CD14-positive monocyte (primary cell): ENCODE results near the gene SMYD3. TPM values are rescaled to one million over a fixed set of nuclear protein-coding genes. Genes with fewer than 3 reads are reported as not detected.

Experiments used
- DNase-seq, 3 donors: peaks; one replicate each; pipeline ENCODE4 v3.0.0-alpha.2; 2011 to 2022
- H2AFZ ChIP-seq: 2 replicates; pipeline ENCODE4 v1.6.0; 2012; ENCODE audit warnings: mild to moderate bottlenecking, low read depth, low read length, inconsistent platforms; ENCODE audit not compliant: insufficient read depth, poor library complexity, severe bottlenecking
- H3K27ac ChIP-seq, 2 donors: 1 replicate in 1 of 2; 2 replicates in 1 of 2; pipeline ENCODE4 v1.5.1; 2012 to 2013; ENCODE audit warnings: low read length in 2 of 2, control low read depth in 1 of 2, inconsistent platforms in 1 of 2, low read depth in 1 of 2, mild to moderate bottlenecking in 1 of 2
- H3K27me3 ChIP-seq, 2 donors: one replicate each; pipeline versions ENCODE4 v1.6.0 to v1.6.1; 2011 to 2013; ENCODE audit warnings: low read length in 2 of 2; ENCODE audit not compliant: control insufficient read depth in 2 of 2, insufficient read depth in 2 of 2
- H3K36me3 ChIP-seq, 2 donors: replicated peaks in 1 of 2; 1 replicate in 1 of 2; 2 replicates in 1 of 2; pipeline versions ENCODE4 v1.5.1 to v1.6.1; 2012 to 2013; ENCODE audit warnings: low read length in 2 of 2, control low read depth in 1 of 2, inconsistent platforms in 1 of 2, mild to moderate bottlenecking in 1 of 2; ENCODE audit not compliant: insufficient read depth in 2 of 2, control insufficient read depth in 1 of 2
- H3K4me1 ChIP-seq, 2 donors: 1 replicate in 1 of 2; 2 replicates in 1 of 2; pipeline versions ENCODE4 v1.5.1 to v1.6.1; 2012 to 2013; ENCODE audit warnings: low read length in 2 of 2, control low read depth in 1 of 2, inconsistent platforms in 1 of 2, mild to moderate bottlenecking in 1 of 2, moderate library complexity in 1 of 2; ENCODE audit not compliant: insufficient read depth in 2 of 2, control insufficient read depth in 1 of 2
- H3K4me2 ChIP-seq: replicated peaks from 2 replicates; pipeline ENCODE3; 2012; ENCODE audit warnings: low read length, moderate library complexity, mild to moderate bottlenecking; ENCODE audit not compliant: poor library complexity, severe bottlenecking; ENCODE audit errors: extremely low read depth
- H3K4me3 ChIP-seq, 3 experiments: fragments of 200-600 bp in 1 of 3; sonication (generic) in 1 of 3; replicated peaks in 1 of 3; 1 replicate in 2 of 3; 2 replicates in 1 of 3; pipeline ENCODE4 v1.5.1; 2011 to 2013; ENCODE audit warnings: low read length in 3 of 3, mild to moderate bottlenecking in 3 of 3, control low read depth in 2 of 3, low read depth in 2 of 3, inconsistent platforms in 1 of 3, moderate library complexity in 1 of 3
- H3K79me2 ChIP-seq: 2 replicates; pipeline ENCODE4 v1.6.0; 2012; ENCODE audit warnings: mild to moderate bottlenecking, control low read depth, inconsistent platforms, low read length, moderate library complexity; ENCODE audit not compliant: insufficient read depth
- H3K9ac ChIP-seq: 2 replicates; pipeline ENCODE4 v1.6.0; 2017; ENCODE audit warnings: low read length, mild to moderate bottlenecking; ENCODE audit not compliant: insufficient read depth, poor library complexity, severe bottlenecking
- H3K9me3 ChIP-seq, 2 donors: replicated peaks in 1 of 2; 1 replicate in 1 of 2; 2 replicates in 1 of 2; pipeline versions ENCODE4 v1.5.1 to v1.6.1; 2012 to 2013; ENCODE audit warnings: low read length in 2 of 2, control low read depth in 1 of 2; ENCODE audit not compliant: control insufficient read depth in 1 of 2, insufficient read depth in 1 of 2
- H4K20me1 ChIP-seq: 2 replicates; pipeline ENCODE4 v1.6.0; 2012; ENCODE audit warnings: mild to moderate bottlenecking, low read length, control low read depth, moderate library complexity; ENCODE audit not compliant: insufficient read depth
- H3K27ac Mint-ChIP-seq, 7 donors: one replicate each; pipeline ENCODE4 v1.8.0; 2020; ENCODE audit warnings: mild to moderate bottlenecking in 7 of 7, mixed read lengths in 7 of 7, moderate library complexity in 6 of 7, inconsistent platforms in 2 of 7
- H3K27me3 Mint-ChIP-seq, 3 donors: one replicate each; pipeline ENCODE4 v1.8.0; 2021 to 2022; ENCODE audit warnings: low read depth in 3 of 3, mild to moderate bottlenecking in 3 of 3, mixed read lengths in 3 of 3, moderate library complexity in 3 of 3, inconsistent platforms in 1 of 3
- H3K36me3 Mint-ChIP-seq, 2 donors: one replicate each; pipeline ENCODE4 v1.8.0; 2020; ENCODE audit warnings: mixed read lengths in 2 of 2, inconsistent platforms in 1 of 2, mild to moderate bottlenecking in 1 of 2
- H3K4me1 Mint-ChIP-seq: one replicate; pipeline ENCODE4 v1.8.0; 2020; ENCODE audit warnings: mild to moderate bottlenecking, mixed read lengths
- H3K4me3 Mint-ChIP-seq, 2 donors: one replicate each; pipeline ENCODE4 v1.8.0; 2020; ENCODE audit warnings: mild to moderate bottlenecking in 2 of 2, mixed read lengths in 2 of 2, moderate library complexity in 1 of 2
- H3K9me3 Mint-ChIP-seq, 7 donors: one replicate each; pipeline ENCODE4 v1.8.0; 2020 to 2022; ENCODE audit warnings: mixed read lengths in 7 of 7, mild to moderate bottlenecking in 6 of 7, moderate library complexity in 6 of 7, inconsistent platforms in 2 of 7
- CTCF ChIP-seq: fragments of 200-600 bp; IDR thresholded peaks from one replicate; pipeline ENCODE4 v1.8.0; 2022; ENCODE audit warnings: antibody characterized with exemption, mild to moderate bottlenecking
- WGBS: methylation state at CpG from one replicate; pipeline ENCODE4 v1.1.5; 2013; ENCODE audit warnings: missing lambda C conversion rate; ENCODE audit not compliant: insufficient coverage; 5-methylcytosine and 5-hydroxymethylcytosine counted together
- intact Hi-C, 2 donors: fragments of 100-400 bp; cut with micrococcal nuclease; formaldehyde crosslinking; loops; one replicate each; pipeline versions ENCODE4 v1.15.0 to v1.15.1; 2023
- polyA plus RNA-seq, 3 donors: library from polyadenylated mRNA; depleted of rRNA in 1 of 3; unstranded in 2 of 3; stranded (reverse) in 1 of 3; fragments of 300-500 nt in 2 of 3; fragments of >200 nt in 1 of 3; fragmentation: Illumina TruSeq in 2 of 3; gene quantifications; 1 replicate in 2 of 3; 2 replicates in 1 of 3; pipeline ENCODE4 v1.2.3, GENCODE V29; 2012 to 2021

SMYD3 gene
- polyA plus RNA-seq, 3 donors, result 2.7 to 8.4 (median 4.0) TPM

DNA sequence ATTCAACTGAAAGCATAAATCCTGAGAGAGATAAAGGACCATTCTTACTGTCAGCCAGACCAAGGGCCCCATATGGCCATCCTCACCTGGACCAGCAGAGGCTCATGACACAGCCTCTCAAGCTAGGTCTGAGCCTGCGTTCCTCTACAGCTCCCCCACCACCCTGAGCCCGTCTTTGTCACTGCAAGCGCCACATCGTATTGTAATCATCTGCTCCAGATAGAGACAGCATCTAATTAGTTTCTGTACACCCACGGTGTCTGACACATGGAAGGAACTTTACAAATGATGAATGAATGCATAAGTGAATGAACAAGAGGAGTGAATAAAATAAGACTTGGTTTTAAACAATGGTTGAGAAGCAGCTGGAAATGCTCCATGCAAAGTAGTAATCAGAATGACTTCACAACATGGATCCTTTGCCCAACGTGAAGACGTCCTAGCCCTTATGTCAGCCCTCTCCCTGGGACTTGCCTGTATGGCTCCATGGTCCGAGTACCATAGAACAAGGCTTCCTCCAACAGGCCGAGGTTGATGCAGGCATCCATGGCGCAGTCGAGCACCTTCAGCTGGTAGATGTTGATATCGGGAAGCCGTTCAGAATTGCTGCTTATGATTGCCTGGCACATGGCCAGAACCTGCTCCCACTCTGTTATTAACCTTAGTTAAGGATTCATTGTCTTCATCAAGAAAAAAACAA, 648.9 kb downstream of the SMYD3 start:
- peaks cover 0 to 3% (median under 1%) of the 10 kb centered on the region in 7 donors for H3K9me3 Mint-ChIP-seq
- Histone ChIP-seq H3K9ac (no peak overlapping the region), H3K4me1 (no peaks in the 10 kb centered on the region), H3K36me3 (no peaks in the 10 kb centered on the region), H3K79me2 (no peaks in the 10 kb centered on the region), H3K4me2 (no peak overlapping the region), H3K4me3 (no peak overlapping the region), H3K27ac (no peak overlapping the region), H4K20me1 (no peaks in the 10 kb centered on the region), H2AFZ (no peak overlapping the region), H3K27me3 (no peaks in the 10 kb centered on the region), H3K9me3 (no peaks in the 10 kb centered on the region)
- 97% methylated on average over 6 of the region's 13 CpGs for WGBS
- no peak overlapping the region for H3K4me3 Mint-ChIP-seq
- no peak for DNase-seq
- H3K36me3 Mint-ChIP-seq, result peaks cover 0 to 8% of the 10 kb centered on the region in 2 donors
- intact Hi-C loops, result no loop called here
- H3K4me1 Mint-ChIP-seq, result no peaks in the 10 kb centered on the region
- no peak overlapping the region for H3K27ac Mint-ChIP-seq
- TF ChIP-seq CTCF, result no peak
- H3K27me3 Mint-ChIP-seq, result peaks cover 0 to 1% (median 0%) of the 10 kb centered on the region in 3 donors

GRCh38 chr1:245856944-245857531, 650.0 kb downstream of the SMYD3 start:
- H3K27me3 Mint-ChIP-seq, result peaks cover 0 to 1% (median 0%) of the 10 kb centered on the region in 3 donors
- intact Hi-C loops, result no loop called here

More at GRCh38 chr1:245856944-245857531, 650.0 kb downstream of the SMYD3 start:
- TF ChIP-seq CTCF, result no peak
- H3K27me3 ChIP-seq, result no peaks in the 10 kb centered on the region
- no peaks in the 10 kb centered on the region for H3K79me2 ChIP-seq
- no peak overlapping the region for H2AFZ ChIP-seq
- no peak overlapping the region for H3K27ac ChIP-seq
- Mint-ChIP-seq H3K27ac (peak overlapping the region in 1 of 7 donors; percentile 27), H3K4me3 (no peak overlapping the region), H3K9me3 (peaks cover 0 to 3% (median 2%) of the 10 kb centered on the region in 7 donors), H3K36me3 (peaks cover 0 to 4% of the 10 kb centered on the region in 2 donors), H3K4me1 (no peaks in the 10 kb centered on the region)
- no peaks in the 10 kb centered on the region for H3K9me3 ChIP-seq
- WGBS, result 97% methylated on average over 13 of the region's 13 CpGs
- no peak overlapping the region for H3K4me2 ChIP-seq
- H4K20me1 ChIP-seq, result no peaks in the 10 kb centered on the region
- no peaks in the 10 kb centered on the region for H3K4me1 ChIP-seq
- H3K9ac ChIP-seq, result no peak overlapping the region
- DNase-seq, result no peak
- H3K36me3 ChIP-seq, result no peaks in the 10 kb centered on the region
- no peak overlapping the region for H3K4me3 ChIP-seq
